CD4-positive, alpha-beta T cell treated with Interleukin-4 for 4 hours (primary cell): Measurements from ENCODE around the gene CGNL1.

Source experiments
- DNase-seq: peaks from one replicate; pipeline ENCODE4 v3.0.0-alpha.2; 2020

The CGNL1 gene

GRCh38 chr15:57460208-57460816 is 84.0 kb downstream of the CGNL1 start:
- no peak for DNase-seq

- no peak for DNase-seq
These were observed 85.2 kb downstream of the CGNL1 start for GRCh38 chr15:57461541-57461940.

GRCh38 chr15:57462381-57462780 is 86.1 kb downstream of the CGNL1 start:
- DNase-seq: no peak

GRCh38 chr15:57463360-57463759 is 87.1 kb downstream of the CGNL1 start:
- DNase-seq: no peak

- no peak for DNase-seq
These were observed 88.2 kb downstream of the CGNL1 start for GRCh38 chr15:57464480-57464879.

GRCh38 chr15:57468486-57468885 is 92.2 kb downstream of the CGNL1 start:
- DNase-seq: no peak

GRCh38 chr15:57470543-57470942 is 94.2 kb downstream of the CGNL1 start:
- DNase-seq: no peak

- DNase-seq: no peak
These were observed 96.6 kb downstream of the CGNL1 start for GRCh38 chr15:57472861-57473260.

- no peak for DNase-seq
These were observed 100.2 kb downstream of the CGNL1 start for GRCh38 chr15:57476533-57476975.

- DNase-seq: no peak
These were observed 101.6 kb downstream of the CGNL1 start for GRCh38 chr15:57477736-57478522.

- DNase-seq: no peak
These were observed 102.7 kb downstream of the CGNL1 start for GRCh38 chr15:57479005-57479404.

GRCh38 chr15:57481038-57481705 is 104.9 kb downstream of the CGNL1 start:
- no peak for DNase-seq

GRCh38 chr15:57485869-57486268 is 109.6 kb downstream of the CGNL1 start:
- DNase-seq: no peak

GRCh38 chr15:57486833-57487232 is 110.5 kb downstream of the CGNL1 start:
- DNase-seq: no peak

GRCh38 chr15:57489122-57489521 is 112.8 kb downstream of the CGNL1 start:
- DNase-seq: no peak

GRCh38 chr15:57493351-57493750 is 117.0 kb downstream of the CGNL1 start:
- no peak for DNase-seq

- no peak for DNase-seq
These were observed 118.3 kb downstream of the CGNL1 start for GRCh38 chr15:57494581-57494980.

- DNase-seq: no peak
These were observed 118.7 kb downstream of the CGNL1 start for GRCh38 chr15:57495041-57495440.

GRCh38 chr15:57495554-57496165 is 119.4 kb downstream of the CGNL1 start:
- DNase-seq: no peak

GRCh38 chr15:57496594-57496945 is 120.3 kb downstream of the CGNL1 start:
- DNase-seq: no peak

GRCh38 chr15:57496946-57497869 is 120.9 kb downstream of the CGNL1 start:
- no peak for DNase-seq

- DNase-seq: no peak
These were observed 124.0 kb downstream of the CGNL1 start for GRCh38 chr15:57500256-57500655.
